Fibroblast of the aortic adventitia (primary cell): ENCODE data around the gene NXPE3. TPM values are rescaled to one million over a fixed set of nuclear protein-coding genes. Genes with fewer than 3 reads are reported as not detected.
A peak's percentile ranks its signal among the peaks of the same experiment; 100 is the strongest.

Experiments
- DNase-seq: peaks from one replicate; pipeline ENCODE4 v3.0.0-alpha.2; 2010; ENCODE audit warnings: low read depth
- H3K4me3 ChIP-seq: 2 replicates; pipeline ENCODE4 v1.5.1; 2011; ENCODE audit warnings: low read depth, mild to moderate bottlenecking, control low read depth, low read length, moderate library complexity
- CTCF ChIP-seq: IDR thresholded peaks from 2 replicates; pipeline ENCODE4 v1.5.1; 2011; ENCODE audit warnings: mild to moderate bottlenecking, low read length, control low read depth, inconsistent platforms; ENCODE audit not compliant: insufficient read depth
- total RNA-seq: library from RNA; depleted of rRNA; stranded (reverse); fragments of >200 nt; gene quantifications from 2 replicates; pipeline ENCODE4 v1.2.3, GENCODE V29; 2012; ENCODE audit warnings: low replicate concordance

NXPE3 gene
- total RNA-seq, 1 donor: 19.7 TPM

DNA sequence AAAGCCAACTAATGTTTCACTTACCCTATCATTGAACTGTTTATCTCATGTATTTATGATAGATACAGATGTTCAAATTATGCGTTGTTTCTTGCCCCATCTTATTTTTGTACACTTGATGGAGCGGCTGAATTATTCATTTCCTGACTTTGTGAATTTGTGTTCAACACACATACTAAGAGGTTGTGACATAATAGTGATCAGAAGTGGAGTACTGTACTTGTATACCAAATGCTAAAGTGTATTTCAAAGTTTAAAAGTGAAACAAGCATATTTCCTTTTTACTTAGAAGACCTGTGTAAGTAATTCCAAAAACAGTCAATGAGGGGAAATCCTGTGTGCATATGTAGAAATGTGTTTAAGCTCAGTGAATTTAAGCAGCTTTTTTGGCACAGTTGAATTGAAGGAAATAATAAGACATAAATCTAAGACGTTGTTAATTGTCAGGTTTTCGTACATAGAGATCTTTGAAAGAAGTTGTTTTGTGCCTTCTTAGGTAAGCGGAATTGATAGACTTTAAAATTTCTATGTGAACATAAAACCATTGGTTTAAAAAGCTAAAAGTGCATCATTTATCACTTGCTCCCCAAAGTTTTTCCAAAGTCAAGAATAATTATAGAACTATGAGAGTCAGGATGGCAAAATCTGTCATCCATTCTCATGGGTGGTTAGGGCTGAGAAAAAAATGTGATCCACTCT, 72.2 kb downstream of the NXPE3 start:
- DNase-seq: no peak
- H3K4me3 ChIP-seq: peak overlapping the region; percentile 82
- TF ChIP-seq CTCF: no peak

DNA sequence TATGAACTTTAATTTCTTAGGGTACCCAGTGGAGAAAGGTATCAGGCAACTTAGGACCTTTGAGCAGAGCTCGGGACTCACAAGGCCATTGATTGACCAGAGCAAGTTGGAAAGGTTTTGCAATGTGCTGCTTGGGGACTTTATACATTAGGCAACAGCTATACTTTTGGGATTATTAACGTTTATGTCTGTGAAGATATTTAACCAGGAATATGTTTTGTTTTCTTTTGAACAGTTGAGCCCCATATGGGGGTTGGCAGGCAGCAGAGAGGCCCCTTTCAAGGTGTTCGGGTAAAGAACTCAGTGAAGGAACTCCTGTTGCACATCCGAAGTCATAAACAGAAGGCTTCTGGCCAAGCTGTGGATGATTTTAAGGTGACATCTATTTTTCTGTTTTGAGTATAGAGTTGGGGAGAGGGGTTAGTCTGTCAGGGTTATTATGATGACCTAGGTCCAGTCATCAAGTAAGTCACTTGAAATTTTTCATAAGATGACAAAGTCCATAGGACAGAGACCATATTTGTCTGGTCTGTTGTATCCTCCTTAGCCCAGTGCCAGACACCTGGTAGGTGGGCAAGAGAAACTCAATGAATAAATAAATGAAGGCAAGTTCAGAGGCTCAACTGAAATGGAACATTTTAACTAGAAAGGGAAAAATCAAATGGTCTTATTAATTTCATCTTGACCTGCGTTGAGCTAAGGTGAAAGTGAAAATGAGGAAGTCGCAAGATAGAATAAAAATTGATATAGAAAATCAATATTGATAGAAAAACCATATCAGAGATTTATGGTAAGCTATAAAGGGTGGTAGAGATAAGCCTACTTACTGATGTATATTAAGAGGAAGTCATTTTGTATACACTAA, 73.1 kb downstream of the NXPE3 start:
- no peak for DNase-seq
- TF ChIP-seq CTCF: no peak
- peak overlapping the region; percentile 82 for H3K4me3 ChIP-seq

DNA sequence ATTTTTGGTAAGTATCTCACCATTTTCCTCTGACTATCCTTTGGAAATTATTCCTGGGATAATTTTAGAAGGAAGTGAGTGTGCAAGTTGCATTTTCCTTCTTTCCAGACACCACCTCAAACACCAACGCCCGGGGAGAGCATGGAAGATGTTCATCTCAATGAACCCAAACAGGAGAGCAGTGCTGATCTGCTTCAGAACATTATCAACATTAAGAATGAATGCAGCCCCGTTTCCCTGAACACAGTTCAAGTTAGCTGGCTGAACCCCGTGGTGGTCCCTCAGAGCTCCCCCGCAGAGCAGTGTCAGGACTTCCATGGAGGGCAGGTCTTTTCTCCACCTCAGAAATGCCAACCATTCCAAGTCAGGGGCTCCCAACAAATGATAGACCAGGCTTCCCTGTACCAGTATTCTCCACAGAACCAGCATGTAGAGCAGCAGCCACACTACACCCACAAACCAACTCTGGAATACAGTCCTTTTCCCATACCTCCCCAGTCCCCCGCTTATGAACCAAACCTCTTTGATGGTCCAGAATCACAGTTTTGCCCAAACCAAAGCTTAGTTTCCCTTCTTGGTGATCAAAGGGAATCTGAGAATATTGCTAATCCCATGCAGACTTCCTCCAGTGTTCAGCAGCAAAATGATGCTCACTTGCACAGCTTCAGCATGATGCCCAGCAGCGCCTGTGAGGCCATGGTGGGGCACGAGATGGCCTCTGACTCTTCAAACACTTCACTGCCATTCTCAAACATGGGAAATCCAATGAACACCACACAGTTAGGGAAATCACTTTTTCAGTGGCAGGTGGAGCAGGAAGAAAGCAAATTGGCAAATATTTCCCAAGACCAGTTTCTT, 74.2 kb downstream of the NXPE3 start:
- no peak for DNase-seq
- H3K4me3 ChIP-seq: no peak overlapping the region
- TF ChIP-seq CTCF: no peak

DNA sequence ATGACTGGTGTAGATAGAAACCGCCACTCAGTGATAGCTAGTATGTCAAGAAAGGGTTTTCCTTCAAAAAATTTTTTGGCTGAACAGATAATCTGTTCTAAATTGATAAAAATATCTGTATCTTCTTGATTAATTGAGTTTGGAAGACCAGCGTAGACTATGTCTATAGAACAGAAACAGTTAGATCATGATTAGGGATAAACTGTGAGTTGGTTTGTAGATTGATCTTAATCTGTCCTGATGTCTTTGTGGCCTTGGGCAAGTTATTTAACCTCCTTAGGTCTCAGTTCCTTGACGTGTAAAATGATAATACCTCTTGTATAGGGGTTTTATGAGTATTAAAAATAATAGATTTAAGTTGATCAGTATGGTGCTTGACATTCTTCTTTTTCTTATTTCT, 75.0 kb downstream of the NXPE3 start:
- H3K4me3 ChIP-seq: no peak overlapping the region
- TF ChIP-seq CTCF: no peak
- DNase-seq: no peak

DNA sequence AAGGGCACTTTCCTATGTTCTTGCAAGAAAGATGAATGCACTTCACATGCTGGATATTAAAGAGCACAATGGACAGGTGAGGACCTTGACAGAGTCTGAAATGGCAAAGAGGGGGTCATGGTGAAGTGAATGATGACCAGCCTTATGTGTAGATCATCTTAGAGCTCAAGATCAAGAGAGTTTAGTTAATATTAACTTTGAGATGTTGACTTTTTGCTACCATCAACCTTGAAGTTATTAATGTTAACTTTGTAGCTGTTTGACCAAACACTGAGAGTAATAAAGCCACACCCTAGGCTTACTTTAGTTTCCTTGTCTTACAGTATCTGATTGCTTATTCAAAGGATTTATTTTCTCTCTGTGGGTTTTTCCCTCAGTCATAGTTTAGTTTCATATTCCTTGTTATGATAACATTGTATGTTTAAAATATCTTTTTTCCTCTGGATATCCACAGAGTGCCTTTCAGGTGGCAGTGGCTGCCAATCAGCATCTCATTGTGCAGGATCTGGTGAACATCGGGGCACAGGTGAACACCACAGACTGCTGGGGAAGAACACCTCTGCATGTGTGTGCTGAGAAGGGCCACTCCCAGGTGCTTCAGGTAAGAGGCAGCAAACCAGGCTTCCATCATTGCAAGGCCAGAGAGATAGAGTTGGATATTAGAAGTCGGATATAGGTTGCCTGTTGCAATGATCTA, 75.7 kb downstream of the NXPE3 start:
- DNase-seq: no peak
- TF ChIP-seq CTCF: no peak
- H3K4me3 ChIP-seq: no peak overlapping the region

GRCh38 chr3:101857301-101857741, 78.3 kb downstream of the NXPE3 start:
- no peak overlapping the region for H3K4me3 ChIP-seq
- DNase-seq: no peak
- TF ChIP-seq CTCF: no peak
